SK-N-SH treated with all-trans-retinoic acid at 6 μM for 48 hours (cell line): ENCODE results near the gene ZNF618.

Source experiments
- ARNTL ChIP-seq: fragments of 450-650 bp; formaldehyde crosslinking; IDR thresholded peaks from 2 replicates; pipeline ENCODE4 v1.5.0; 2020; ENCODE audit warnings: low read depth, mild to moderate bottlenecking, moderate library complexity, borderline replicate concordance
- CSDC2 ChIP-seq: fragments of 250-450 bp; sonication (Bioruptor Pico); IDR thresholded peaks from 2 replicates; pipeline ENCODE4 v1.5.0; 2020; ENCODE audit warnings: mild to moderate bottlenecking, moderate library complexity
- ESRRG ChIP-seq: fragments of 250-450 bp; sonication (Bioruptor Pico); IDR thresholded peaks from 2 replicates; pipeline ENCODE4 v1.6.1; 2021; ENCODE audit warnings: mild to moderate bottlenecking
- ISL1 ChIP-seq: fragments of 250-450 bp; sonication (Bioruptor Pico); IDR thresholded peaks from 2 replicates; pipeline ENCODE4 v2.1.2; 2022; ENCODE audit warnings: mild to moderate bottlenecking, moderate library complexity
- OSR1 ChIP-seq: fragments of 250-450 bp; sonication (Bioruptor Pico); IDR thresholded peaks from 2 replicates; pipeline ENCODE4 v1.8.0; 2022; ENCODE audit warnings: moderate library complexity, mild to moderate bottlenecking, inconsistent platforms
- PPARA ChIP-seq: fragments of 250-450 bp; sonication (Bioruptor Pico); IDR thresholded peaks from 2 replicates; pipeline ENCODE4 v1.5.0; 2020; ENCODE audit warnings: mild to moderate bottlenecking, borderline replicate concordance
- RARB ChIP-seq: fragments of 250-450 bp; sonication (Bioruptor Pico); IDR thresholded peaks from 2 replicates; pipeline ENCODE4 v1.8.0; 2021; ENCODE audit warnings: mild to moderate bottlenecking, moderate library complexity
- TOX ChIP-seq: fragments of 250-450 bp; sonication (Bioruptor Pico); IDR thresholded peaks from 2 replicates; pipeline ENCODE4 v1.8.0; 2021; ENCODE audit warnings: mild to moderate bottlenecking, moderate library complexity, borderline replicate concordance
- ZFP3 ChIP-seq: fragments of 250-450 bp; sonication (Bioruptor Pico); IDR thresholded peaks from 2 replicates; pipeline ENCODE4 v1.5.0; 2020; ENCODE audit warnings: mild to moderate bottlenecking, moderate library complexity
- ZFP30 ChIP-seq: fragments of 450-650 bp; formaldehyde crosslinking; IDR thresholded peaks from 2 replicates; pipeline ENCODE4 v1.5.0; 2022; ENCODE audit warnings: mild to moderate bottlenecking, moderate library complexity
- ZNF8 ChIP-seq: fragments of 450-650 bp; formaldehyde crosslinking; IDR thresholded peaks from 2 replicates; pipeline ENCODE4 v1.5.0; 2020; ENCODE audit warnings: mild to moderate bottlenecking, moderate library complexity
- TF ChIP-seq, protein P1 (sequence below): fragments of 250-450 bp; sonication (Bioruptor Pico); IDR thresholded peaks from 2 replicates; pipeline ENCODE4 v1.8.0; 2021; ENCODE audit warnings: low read depth, mild to moderate bottlenecking, moderate library complexity, borderline replicate concordance
- TF ChIP-seq, protein P2 (sequence below): fragments of 250-450 bp; sonication (Bioruptor Pico); IDR thresholded peaks from 2 replicates; pipeline ENCODE4 v1.5.1; 2020; ENCODE audit warnings: low read depth, mild to moderate bottlenecking, moderate library complexity
- TF ChIP-seq, protein P3 (sequence below): fragments of 250-450 bp; sonication (Bioruptor Pico); IDR thresholded peaks from 2 replicates; pipeline ENCODE4 v1.8.0; 2020; ENCODE audit warnings: mild to moderate bottlenecking, moderate library complexity, borderline replicate concordance

DNA sequence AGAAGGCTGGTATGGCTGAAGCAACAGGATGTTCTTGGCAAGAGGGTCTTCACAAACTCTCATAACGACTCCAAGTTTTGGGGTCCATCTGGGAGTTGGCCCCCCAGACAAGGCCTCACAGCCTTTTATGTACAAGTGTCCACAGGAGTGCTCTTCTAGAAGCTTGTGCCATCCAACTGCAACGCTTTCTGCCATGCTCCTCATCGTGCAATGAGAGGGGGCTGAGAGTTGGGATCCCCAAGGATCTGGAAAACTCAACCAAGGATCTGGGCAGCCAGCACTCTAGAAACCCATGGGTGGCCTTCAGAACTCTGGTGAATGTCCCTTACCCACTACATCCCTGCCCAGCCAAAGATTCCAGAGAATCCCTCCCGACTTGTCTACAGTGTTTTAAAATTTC lies 210.5 kb downstream of the ZNF618 start:
- TF ChIP-seq, protein P1, sequence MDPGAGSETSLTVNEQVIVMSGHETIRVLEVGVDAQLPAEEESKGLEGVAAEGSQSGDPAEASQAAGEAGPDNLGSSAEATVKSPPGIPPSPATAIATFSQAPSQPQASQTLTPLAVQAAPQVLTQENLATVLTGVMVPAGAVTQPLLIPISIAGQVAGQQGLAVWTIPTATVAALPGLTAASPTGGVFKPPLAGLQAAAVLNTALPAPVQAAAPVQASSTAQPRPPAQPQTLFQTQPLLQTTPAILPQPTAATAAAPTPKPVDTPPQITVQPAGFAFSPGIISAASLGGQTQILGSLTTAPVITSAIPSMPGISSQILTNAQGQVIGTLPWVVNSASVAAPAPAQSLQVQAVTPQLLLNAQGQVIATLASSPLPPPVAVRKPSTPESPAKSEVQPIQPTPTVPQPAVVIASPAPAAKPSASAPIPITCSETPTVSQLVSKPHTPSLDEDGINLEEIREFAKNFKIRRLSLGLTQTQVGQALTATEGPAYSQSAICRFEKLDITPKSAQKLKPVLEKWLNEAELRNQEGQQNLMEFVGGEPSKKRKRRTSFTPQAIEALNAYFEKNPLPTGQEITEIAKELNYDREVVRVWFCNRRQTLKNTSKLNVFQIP (CRISPR knock-in tag), result no peak
- TF ChIP-seq CSDC2 (CRISPR knock-in tag) (no peak), TOX (CRISPR knock-in tag) (no peak), ISL1 (no peak), ZFP3 (CRISPR knock-in tag) (no peak), ARNTL (CRISPR knock-in tag) (no peak), ZNF8 (CRISPR knock-in tag) (no peak), OSR1 (CRISPR knock-in tag) (no peak), ZFP30 (CRISPR knock-in tag) (no peak), ESRRG (no peak), PPARA (CRISPR knock-in tag) (no peak), RARB (CRISPR knock-in tag) (no peak)
- TF ChIP-seq, protein P2, sequence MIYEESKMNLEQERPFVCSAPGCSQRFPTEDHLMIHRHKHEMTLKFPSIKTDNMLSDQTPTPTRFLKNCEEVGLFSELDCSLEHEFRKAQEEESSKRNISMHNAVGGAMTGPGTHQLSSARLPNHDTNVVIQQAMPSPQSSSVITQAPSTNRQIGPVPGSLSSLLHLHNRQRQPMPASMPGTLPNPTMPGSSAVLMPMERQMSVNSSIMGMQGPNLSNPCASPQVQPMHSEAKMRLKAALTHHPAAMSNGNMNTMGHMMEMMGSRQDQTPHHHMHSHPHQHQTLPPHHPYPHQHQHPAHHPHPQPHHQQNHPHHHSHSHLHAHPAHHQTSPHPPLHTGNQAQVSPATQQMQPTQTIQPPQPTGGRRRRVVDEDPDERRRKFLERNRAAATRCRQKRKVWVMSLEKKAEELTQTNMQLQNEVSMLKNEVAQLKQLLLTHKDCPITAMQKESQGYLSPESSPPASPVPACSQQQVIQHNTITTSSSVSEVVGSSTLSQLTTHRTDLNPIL (CRISPR knock-in tag), result no peak
- TF ChIP-seq, protein P3, sequence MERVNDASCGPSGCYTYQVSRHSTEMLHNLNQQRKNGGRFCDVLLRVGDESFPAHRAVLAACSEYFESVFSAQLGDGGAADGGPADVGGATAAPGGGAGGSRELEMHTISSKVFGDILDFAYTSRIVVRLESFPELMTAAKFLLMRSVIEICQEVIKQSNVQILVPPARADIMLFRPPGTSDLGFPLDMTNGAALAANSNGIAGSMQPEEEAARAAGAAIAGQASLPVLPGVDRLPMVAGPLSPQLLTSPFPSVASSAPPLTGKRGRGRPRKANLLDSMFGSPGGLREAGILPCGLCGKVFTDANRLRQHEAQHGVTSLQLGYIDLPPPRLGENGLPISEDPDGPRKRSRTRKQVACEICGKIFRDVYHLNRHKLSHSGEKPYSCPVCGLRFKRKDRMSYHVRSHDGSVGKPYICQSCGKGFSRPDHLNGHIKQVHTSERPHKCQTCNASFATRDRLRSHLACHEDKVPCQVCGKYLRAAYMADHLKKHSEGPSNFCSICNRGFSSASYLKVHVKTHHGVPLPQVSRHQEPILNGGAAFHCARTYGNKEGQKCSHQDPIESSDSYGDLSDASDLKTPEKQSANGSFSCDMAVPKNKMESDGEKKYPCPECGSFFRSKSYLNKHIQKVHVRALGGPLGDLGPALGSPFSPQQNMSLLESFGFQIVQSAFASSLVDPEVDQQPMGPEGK (CRISPR knock-in tag), result no peak
